Left cardiac atrium (tissue), 4 donors: Measurements from ENCODE around the gene RPS23. TPM values are rescaled to one million over a fixed set of nuclear protein-coding genes. Genes with fewer than 3 reads are reported as not detected.

Source experiments
- ATAC-seq, 2 donors: fragments of 200-7000 bp; cut with Tn5 transposase; one replicate each; pipeline ENCODE4 v1.9.1; 2020; ENCODE audit warnings: mild to moderate bottlenecking in 2 of 2, moderate library complexity in 2 of 2
- DNase-seq: peaks from one replicate; pipeline ENCODE4 v3.0.0-alpha.2; 2020
- intact Hi-C, 2 donors: fragments of 100-400 bp; cut with DNase I; formaldehyde crosslinking; loops; one replicate each; pipeline versions ENCODE4 v1.14.1 to v1.15.1; 2022 to 2023
- total RNA-seq, 2 donors: library from RNA; stranded (reverse); fragmentation: NEBNext Ultra II Directional; extraction: Animal tissue kit (Norgen Biotek cat#: 25700); gene quantifications; one replicate each; pipeline ENCODE4 v1.2.1, GENCODE V29; 2021
- donor health status: DM: no; HTN: yes; CAD: no.
- donor health status: DM: no; HTN: yes; CAD: no; lungs with severe emphysema.
- donor health status: DM: yes; HTN: yes; CAD: no.
- donor health status: Dilated cardiomyopathy.

Gene RPS23
- total RNA-seq, 2 donors from 2014 or later = 1,197 to 1,309 TPM

GRCh38 chr5:82257729-82258128 is 20.4 kb downstream of the RPS23 start:
- intact Hi-C loops = no loop called here
- DNase-seq = no peak
- ATAC-seq = no peak

- intact Hi-C loops = no loop called here
- ATAC-seq = no peak
Measured at GRCh38 chr5:82257247-82257646, 20.9 kb downstream of the RPS23 start.

DNA sequence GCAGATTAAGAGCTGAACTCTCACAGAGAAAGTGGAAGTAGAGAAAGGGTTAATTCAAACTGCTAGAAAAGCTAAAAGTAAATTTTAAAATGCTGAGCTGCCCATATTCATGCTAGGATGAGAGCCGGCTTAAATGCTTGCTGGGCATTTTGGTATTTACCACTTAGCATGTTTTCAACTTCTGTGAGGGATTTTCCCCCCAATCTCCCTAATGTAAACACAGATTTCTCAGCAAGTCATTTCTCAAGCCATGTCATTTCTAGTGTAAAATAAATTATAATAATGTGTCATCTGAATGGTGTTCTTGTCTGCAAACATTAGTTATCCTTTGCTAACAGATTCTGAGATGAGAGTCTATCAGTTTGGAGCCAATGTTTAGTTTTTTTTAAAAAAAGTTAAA is 22.3 kb downstream of the RPS23 start:
- ATAC-seq (no peak), DNase-seq (no peak)
- intact Hi-C loops = no loop called here

More at GRCh38 chr5:82257247-82257646, 20.9 kb downstream of the RPS23 start:
- no peak for DNase-seq

DNA sequence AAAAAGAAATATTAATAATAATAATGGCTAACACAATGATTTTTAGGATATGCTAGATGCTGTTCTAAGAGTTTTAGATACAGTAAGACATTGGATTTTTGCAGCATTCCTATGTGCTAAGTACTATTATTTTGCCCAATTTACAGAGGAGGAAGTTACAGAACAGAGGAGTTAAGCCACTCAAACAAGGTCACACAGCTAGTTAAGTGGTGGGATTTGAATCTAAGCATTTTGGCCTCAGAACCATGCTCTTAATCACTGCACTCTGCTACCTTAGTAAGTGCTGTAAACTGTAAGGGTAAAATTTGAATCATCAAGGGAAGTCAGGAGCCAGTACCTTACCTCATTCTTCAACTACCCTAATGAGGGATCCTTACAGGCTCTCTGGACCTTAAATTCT is 25.4 kb downstream of the RPS23 start:
- DNase-seq (no peak), ATAC-seq (no peak)
- intact Hi-C loops = no loop called here

GRCh38 chr5:82246960-82247574 is 31.1 kb downstream of the RPS23 start:
- intact Hi-C loops = no loop called here
- ATAC-seq (no peak), DNase-seq (no peak)

DNA sequence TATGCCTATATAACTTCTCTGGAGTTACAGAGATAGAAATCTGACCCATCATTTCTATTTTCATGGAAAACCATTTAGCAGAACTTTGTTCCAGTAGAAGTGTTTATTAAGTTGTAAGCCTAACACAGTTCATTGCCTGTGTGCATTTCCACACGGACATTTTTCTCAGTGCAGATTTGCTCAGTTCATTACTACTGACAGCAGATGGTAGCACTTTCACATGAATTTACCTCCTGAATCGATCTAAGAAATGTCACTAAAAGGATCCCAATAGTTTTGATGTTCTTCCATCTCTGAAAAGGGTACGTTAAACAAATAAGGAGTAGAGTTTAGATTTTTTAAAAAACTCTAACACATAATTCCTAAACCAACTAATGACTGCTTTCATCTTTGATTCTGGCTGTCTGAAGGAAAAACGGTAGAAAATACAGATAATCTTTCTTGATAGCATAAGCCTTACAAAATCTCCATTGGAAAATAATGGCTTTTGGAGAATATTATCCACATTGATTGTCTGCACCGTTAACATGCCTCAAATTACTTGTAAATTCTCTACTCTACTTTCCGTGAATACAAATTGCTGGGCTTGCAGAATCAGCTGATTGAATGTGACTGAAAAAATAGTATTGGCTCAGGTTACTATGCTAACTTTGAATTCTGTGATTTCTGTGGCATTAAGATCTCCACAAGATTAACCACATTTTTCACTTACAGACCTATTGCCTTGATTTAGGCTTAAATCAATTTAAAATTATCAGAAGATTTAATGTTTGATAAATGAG is 33.1 kb downstream of the RPS23 start:
- intact Hi-C loops = no loop called here
- no peak for ATAC-seq
- DNase-seq = no peak

GRCh38 chr5:82244151-82244550 is 34.0 kb downstream of the RPS23 start:
- intact Hi-C loops = no loop called here
- DNase-seq (no peak), ATAC-seq (no peak)

- ATAC-seq (no peak), DNase-seq (no peak)
- intact Hi-C loops = no loop called here
Measured at GRCh38 chr5:82234885-82235284, 43.3 kb downstream of the RPS23 start.

- DNase-seq (peak; percentile 44), ATAC-seq (peak; percentile 65 to 85)
- intact Hi-C loops = loop anchor here in 1 of 2 donors (2.0 kb wide), 1 partner anchor 799 kb away; no protein-coding TSS in a partner anchor
Measured at GRCh38 chr5:82225525-82226172, 52.5 kb downstream of the RPS23 start.
